Keratinocyte (primary cell): ENCODE measurements around the gene ITGB1.

Experiments used
- CTCF ChIP-seq, 3 experiments: IDR thresholded peaks in 1 of 3; conservative IDR thresholded peaks in 1 of 3; optimal IDR thresholded peaks in 1 of 3; 2 replicates in 2 of 3; 3 replicates in 1 of 3; pipeline versions ENCODE3 to v1.5.1; 2011; ENCODE audit warnings: low read length in 3 of 3, mild to moderate bottlenecking in 3 of 3, moderate library complexity in 2 of 3, control low read depth in 1 of 3, inconsistent platforms in 1 of 3; ENCODE audit not compliant: insufficient read depth in 2 of 3; ENCODE audit errors: extremely low read depth in 1 of 3
- EZH2 ChIP-seq: IDR thresholded peaks from one replicate; pipeline ENCODE4 v1.6.1; 2012; ENCODE audit warnings: inconsistent platforms, mild to moderate bottlenecking, low read length, moderate library complexity

GRCh38 chr10:32963096-32963495 is 5.1 kb upstream of the ITGB1 start:
- TF ChIP-seq CTCF (optimal IDR thresholded peaks at IDR 0.05 in 1 of 3, IDR thresholded peaks at IDR 0.05 in 1 of 3, conservative IDR thresholded peaks at IDR 0.05 in 1 of 3; ENCODE audit: extremely low read depth in 1 of 3, insufficient read depth in 2 of 3, low read length in 3 of 3), result no peak
- TF ChIP-seq EZH2, result no peak
